GM12875 (cell line): ENCODE data around the gene NPC2.
A peak's percentile ranks its signal among the peaks of the same experiment; 100 is the strongest.

Experiments used
- H3K4me3 ChIP-seq: one replicate; pipeline ENCODE4 v1.5.1; 2011; ENCODE audit warnings: low read depth, low read length, control low read depth
- CTCF ChIP-seq: IDR thresholded peaks from 2 replicates; pipeline ENCODE4 v1.5.1; 2011; ENCODE audit warnings: low read depth, mild to moderate bottlenecking, control low read depth, inconsistent platforms, low read length, moderate library complexity, borderline replicate concordance; ENCODE audit not compliant: insufficient read depth

NPC2 gene

GRCh38 chr14:74491956-74492775 is 939 bp downstream of the NPC2 start:
- TF ChIP-seq CTCF, result peak; percentile 33; the same call in 1 of the 2 replicates
- peak overlapping the region; percentile 75 for H3K4me3 ChIP-seq

- no peak overlapping the region for H3K4me3 ChIP-seq
- TF ChIP-seq CTCF, result no peak
These were observed 2.6 kb downstream of the NPC2 start for GRCh38 chr14:74490486-74490885.

GRCh38 chr14:74488786-74489397 is 4.2 kb downstream of the NPC2 start:
- no peak overlapping the region for H3K4me3 ChIP-seq
- no peak for TF ChIP-seq CTCF

GRCh38 chr14:74486164-74486563 is 6.9 kb downstream of the NPC2 start:
- no peak overlapping the region for H3K4me3 ChIP-seq
- no peak for TF ChIP-seq CTCF

GRCh38 chr14:74483321-74483720 is 9.8 kb downstream of the NPC2 start:
- TF ChIP-seq CTCF, result no peak
- H3K4me3 ChIP-seq, result no peak overlapping the region

- H3K4me3 ChIP-seq, result no peak overlapping the region
- no peak for TF ChIP-seq CTCF
These were observed 10.5 kb downstream of the NPC2 start for GRCh38 chr14:74482571-74482970.

- no peak overlapping the region for H3K4me3 ChIP-seq
- TF ChIP-seq CTCF, result no peak
These were observed 13.1 kb downstream of the NPC2 start for GRCh38 chr14:74480046-74480445.
